GM15510 (cell line): Measurements from ENCODE around the gene KRTAP2-1.
"Not testable (repeated sequence)": the region's sequence is repeated elsewhere in the genome, so short reads cannot be mapped to it uniquely, and the experiment has no call there.

ENCODE experiments used
- POLR2A ChIP-seq: IDR thresholded peaks from 3 replicates; pipeline ENCODE4 v1.6.1; 2011; ENCODE audit warnings: borderline replicate concordance; ENCODE audit not compliant: insufficient read length; ENCODE audit errors: extremely low read depth

KRTAP2-1 gene

DNA sequence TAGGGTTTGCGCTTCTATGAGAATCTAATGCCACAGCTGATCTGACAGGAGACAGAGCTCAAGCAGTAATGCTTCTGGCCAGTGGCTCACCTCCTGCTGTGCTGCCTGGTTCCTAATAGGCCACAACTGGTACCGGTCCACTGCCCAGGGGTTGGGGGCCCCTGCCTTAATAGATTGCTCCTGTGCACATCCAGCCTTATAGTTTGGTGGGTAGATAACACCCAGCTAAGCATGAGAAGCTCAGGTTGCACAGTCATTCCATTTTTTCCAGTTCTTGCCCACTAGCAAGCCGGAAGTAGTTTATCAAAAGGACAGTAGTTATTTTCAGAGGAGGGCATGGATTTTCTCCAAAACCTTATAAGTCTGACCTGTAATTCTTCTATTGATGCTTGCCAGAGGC is 27.7 kb downstream of the KRTAP2-1 start:
- no peak for TF ChIP-seq POLR2A

DNA sequence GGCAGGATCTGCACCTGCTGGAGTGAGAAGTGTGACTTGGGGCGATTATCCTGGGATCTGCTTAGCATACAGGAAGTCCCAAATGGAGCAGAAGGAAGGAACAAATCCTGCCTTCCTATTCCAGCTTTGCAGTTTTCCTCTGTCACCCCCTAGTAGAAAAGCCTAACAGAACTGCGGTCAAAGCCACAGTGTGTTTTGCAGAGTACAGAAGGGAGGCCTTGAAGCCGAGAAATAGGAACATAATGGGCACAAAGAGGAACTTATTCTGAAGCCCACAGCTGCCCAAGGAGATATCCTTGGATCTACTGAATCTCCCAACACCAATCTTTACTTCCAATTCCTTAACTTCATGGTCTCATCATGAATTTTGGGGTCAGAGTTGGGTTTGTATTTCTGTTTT is 28.6 kb downstream of the KRTAP2-1 start:
- TF ChIP-seq POLR2A, result no peak

DNA sequence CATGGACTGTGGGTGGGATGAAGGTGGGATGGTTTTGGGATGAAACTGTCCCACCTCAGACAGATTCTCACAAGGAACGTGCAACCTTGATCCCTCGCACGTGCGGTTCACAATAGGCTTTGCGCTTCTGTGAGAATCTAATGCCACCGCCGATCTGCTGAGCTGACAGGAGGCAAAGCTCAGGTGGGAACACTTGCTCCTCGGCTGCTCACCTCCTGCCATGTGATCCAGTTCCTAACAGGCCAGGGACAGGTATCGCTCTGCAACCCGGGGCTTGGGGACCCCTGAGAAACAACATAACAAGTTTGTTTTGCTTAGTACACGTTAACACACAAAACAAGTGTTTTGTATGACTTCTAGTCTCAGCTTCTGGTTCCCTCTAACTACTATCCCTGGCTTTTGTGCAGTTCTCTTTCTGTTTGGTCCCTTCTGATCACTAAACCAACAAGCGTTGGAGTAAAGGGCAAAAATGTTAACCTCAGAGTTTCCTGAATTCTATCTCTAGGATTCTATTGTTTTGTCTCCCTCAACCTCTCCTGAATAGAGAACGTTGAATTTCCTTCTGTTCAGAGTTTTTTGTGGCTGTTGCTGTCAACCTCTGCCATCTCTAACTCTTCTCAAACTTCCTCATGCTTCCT is 30.4 kb downstream of the KRTAP2-1 start:
- TF ChIP-seq POLR2A, result no peak

DNA sequence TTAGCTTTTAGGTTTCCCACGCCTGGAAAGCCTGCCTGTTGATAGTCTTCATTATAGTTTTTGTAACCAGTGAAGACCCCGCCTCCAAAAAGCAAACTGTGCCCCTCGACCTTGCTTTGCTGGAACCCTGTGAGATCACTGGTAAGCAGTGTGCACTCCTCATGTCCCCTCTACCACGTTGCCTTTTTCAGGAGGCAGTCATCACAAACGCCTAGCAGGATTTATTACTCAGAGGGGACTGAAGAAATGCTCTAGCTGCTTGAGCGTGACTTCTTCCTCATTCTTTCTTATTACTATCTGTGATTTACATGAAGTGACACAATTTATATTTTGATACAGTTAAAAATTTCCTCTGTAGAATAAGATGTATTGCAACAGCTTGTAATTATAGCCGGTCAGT is 31.7 kb downstream of the KRTAP2-1 start:
- TF ChIP-seq POLR2A, result no peak

DNA sequence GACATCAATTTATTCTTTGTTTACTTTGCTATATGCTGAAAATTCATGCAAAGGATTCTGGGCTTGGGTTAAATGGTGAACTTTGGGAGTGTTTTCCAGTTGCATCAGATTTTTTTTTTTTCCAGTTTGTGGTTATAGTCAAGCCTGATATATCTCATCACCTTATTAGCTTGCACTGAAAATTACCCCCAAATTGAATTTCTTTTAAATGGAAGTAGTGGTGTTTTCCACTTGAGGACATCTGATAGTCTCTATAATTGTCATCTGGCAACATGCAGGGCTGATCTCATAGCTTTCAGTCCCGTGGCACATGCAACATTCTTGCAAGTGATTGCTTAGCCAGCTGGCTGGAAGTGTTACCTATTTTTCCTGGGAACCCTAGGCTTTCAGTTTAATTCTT is 33.5 kb downstream of the KRTAP2-1 start:
- no peak for TF ChIP-seq POLR2A

DNA sequence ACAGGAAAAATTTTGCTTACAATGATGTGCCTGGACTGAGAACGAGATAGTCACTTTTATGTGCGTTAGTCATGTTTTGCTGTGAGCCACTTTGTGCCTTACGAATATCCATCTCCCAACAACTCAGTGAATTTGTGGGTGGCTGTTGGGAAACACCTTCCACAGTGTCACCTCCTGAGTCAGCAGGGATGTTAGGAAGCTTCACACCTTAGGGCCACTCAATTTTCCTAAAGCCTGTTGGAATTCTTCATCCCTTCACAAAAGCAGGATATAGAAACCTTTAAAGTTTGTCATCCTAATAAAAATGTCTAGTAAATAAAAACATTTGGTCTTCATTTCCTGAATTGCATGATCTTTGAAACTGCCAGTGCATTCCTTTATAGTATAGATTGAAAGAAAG is 33.9 kb downstream of the KRTAP2-1 start:
- TF ChIP-seq POLR2A, result no peak

DNA sequence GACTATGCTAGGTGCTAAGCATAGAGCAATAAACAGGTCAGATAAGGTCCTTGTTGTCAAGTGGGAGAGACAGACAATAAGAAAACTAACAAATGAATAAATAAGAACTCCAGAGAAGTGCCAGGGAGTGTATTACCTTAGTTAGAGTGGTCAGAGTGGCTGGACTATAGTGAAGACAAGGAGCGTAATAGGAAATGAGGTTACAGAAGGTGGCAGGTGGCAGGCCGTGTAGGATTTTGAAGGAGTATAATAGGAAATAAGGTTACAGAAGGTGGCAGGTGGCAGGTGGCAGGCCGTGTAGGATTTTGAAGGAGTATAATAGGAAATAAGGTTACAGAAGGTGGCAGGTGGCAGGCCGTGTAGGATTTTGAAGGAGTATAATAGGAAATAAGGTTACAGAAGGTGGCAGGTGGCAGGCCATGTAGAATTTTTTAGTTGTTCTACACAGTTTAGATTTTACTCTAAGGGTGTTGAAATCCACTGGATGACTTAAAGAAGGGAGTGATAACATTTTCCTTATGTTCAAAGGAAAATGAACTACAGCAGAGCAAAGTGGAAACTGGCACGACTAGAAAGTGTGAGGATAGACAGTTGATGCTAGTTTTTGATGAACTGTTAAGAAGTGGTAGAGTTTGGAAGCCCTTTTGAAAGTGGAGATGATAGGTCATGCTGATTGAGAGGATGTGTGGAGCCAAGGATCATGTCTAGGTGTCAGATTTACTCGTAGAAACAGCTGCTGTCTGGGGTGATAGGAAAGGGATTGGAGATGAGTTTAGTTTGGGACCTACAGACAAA is 34.6 kb downstream of the KRTAP2-1 start:
- no peak for TF ChIP-seq POLR2A

DNA sequence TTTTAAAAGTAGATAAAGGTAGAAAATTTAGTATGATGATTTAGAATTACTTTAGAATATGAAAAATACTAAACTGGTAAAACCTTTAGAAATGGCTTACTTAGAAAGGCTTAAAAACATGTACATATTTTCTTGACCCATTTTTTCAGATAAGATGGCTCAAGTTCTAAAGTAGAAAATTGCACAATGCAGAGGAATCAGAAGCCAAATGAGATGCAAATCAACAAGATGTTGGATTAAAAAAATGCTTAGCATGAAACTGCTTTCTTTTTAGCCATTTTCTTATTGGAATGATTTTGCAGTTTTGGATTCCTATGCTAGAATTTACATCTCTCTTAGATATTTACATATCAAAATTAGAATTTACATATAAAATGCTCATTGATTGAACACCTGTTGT is 36.7 kb downstream of the KRTAP2-1 start:
- no peak for TF ChIP-seq POLR2A

DNA sequence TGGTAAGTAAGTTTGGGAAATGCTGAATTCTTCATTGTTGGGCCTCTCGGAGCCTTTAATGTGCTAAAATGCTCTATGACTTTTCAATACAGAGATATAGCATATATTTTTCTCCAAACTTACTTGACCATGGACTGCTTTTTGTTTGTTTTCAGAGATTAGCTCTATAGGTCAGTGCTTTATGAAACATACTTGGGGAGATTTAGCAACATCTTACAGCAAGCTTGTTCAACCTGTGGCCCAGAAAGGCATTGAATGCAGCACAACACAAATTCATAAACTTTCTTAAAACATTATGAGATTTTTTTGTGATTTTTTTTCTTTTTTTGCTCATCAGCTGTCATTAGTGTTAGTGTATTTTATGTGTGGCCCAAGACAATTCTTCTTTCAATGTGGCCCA is 37.2 kb downstream of the KRTAP2-1 start:
- TF ChIP-seq POLR2A, result no peak

DNA sequence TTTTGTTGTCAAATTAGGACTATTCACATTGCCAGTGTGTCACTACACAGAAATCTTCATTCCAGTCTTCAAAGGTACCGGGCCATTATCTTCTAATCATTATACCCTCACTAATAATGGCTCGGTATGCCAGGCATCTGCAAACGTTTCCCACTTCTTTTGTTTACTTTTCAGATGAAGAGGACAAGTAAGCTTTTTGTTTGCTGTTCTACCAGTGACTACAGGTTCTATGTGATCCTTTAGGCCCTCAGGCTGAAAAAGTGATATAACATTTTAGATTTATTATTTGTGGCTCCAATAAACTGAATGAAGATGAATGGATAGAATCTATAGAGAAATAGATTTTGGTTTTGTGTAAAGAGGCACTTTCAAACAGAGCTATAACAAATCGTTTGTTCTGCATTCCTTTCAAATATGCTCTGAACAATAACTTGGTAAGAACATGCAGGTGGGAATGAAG is 37.8 kb downstream of the KRTAP2-1 start:
- TF ChIP-seq POLR2A, result no peak

DNA sequence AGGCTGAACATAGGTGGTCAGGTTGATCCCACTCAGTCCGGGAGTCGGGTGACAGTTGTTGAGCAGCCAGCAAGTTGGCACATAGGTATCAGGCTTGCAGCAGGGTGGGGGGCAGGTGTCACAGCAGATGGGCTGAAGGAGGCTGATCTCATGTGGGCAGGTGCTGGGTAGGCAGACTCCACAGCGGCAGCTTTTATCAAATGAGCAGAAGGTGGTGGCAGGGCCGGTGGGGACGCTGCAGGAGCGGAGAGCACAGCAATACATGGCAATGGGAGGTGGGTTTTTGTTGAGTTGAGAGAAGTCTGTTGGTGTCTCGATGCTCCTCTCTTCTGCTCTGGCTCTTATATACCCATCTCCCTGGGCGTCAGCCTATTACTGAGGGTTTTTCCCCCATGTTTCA is 38.3 kb downstream of the KRTAP2-1 start, which contains the start of gene KRTAP3-1:
TSS of gene KRTAP3-1 (minus strand) at position 318 of the 400 bp plus-strand sequence. CDS start at position 264, 54 bp downstream.
- no peak for TF ChIP-seq POLR2A

DNA sequence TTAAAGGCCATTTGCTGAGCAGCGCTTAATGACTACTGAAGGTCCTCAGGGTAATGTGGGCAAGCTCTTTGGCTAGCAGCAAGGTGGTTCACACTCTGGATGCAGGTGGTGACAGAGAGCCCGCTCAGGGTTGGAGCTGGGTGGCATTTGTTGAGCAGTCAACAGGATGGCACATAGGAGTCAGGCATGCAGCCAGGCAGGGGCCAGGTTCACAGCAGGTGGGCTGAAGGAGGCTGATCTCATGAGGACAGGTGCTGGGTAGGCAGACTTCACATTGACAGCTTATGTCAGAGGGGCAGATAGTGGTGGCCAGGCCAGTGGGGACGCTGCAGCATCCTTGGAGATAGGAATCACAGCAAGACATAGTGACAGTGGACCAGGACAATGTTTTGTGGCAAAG is 42.7 kb downstream of the KRTAP2-1 start:
- no peak for TF ChIP-seq POLR2A

DNA sequence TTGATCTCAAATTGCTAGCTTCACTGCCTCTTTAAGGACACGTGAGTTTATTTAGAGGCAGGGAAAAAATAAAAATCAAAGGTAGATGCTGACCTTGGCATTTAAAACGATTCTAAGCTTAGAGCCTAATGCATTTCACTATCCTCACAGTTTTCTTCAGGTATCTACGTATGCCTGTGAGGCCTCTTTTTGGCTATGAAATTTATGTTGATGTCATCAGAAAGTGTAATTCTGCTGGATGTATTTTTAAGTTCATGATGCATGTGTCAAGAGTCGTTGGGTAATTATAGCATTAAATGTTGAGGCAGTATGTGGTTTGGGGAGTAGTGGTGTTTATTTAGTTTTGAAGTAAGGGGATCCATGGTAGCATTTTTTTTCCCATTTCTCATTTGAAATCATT is 43.2 kb downstream of the KRTAP2-1 start:
- TF ChIP-seq POLR2A, result no peak

DNA sequence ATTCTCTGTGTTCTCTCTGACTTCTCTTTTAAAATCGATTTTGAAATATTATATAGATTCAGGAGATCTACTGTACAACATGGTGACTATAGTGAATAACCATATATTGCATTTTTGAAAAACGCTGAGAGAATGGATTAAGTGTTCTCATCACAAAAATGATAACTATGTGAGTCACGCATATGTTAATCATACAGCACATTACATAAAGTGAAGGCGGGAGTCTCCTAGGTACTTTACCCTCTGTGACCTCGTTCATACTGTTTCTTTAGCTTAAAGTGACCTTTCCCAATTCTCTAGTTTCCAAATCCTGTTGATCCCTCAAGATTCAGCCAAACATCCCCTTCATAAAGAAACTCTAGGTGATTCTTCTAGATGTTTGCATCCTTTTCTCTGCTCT is 44.3 kb downstream of the KRTAP2-1 start:
- TF ChIP-seq POLR2A, result no peak

DNA sequence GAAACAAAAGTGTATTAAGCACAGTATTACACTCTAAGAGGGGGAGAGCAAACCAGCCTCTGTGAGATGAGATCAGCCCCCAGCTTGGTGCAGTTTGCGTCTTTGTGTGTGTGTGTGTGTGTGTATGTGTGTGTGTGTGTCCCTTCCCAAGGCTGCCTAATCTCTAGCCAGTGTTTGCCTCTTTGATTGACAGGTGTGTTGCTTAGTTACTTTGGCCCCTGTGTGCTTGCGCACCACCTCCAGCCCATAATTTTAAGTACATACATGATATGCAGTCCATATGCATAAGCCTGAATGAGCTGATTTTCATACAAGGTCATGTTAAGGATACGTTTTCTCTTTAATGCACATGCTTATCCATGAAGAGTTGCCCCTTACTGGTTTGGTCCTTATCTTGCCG is 45.3 kb downstream of the KRTAP2-1 start:
- no peak for TF ChIP-seq POLR2A

DNA sequence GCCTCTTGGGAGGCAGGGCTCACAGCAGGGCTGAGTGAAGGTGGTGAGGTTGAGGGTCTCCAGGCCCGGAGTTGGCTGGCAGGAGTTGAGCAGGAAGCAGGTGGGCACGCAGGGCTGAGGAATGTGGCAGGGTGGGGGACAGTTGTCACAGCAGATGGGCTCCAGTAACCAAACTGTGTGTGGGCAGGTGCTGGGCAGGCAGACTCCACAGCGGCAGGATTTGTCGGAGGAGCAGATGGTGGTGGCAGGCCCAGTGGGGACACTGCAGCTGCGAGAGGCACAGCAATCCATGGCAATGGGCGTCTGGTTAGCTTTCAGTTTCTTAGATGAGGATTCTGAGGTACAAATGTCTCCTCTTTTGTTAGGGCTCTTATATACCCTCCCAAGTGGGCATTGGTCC is 47.6 kb downstream of the KRTAP2-1 start, which contains the start of gene KRTAP3-2:
TSS of gene KRTAP3-2 (minus strand) at position 344 of the 400 bp plus-strand sequence. CDS start at position 291, 53 bp downstream.
- TF ChIP-seq POLR2A, result not testable (repeated sequence)
